K562 (cell line): ENCODE results near the gene WASF2. TPM values are rescaled to one million over a fixed set of nuclear protein-coding genes. Genes with fewer than 3 reads are reported as not detected.

ENCODE experiments used
- ARID4B ChIP-seq: sonication (generic); formaldehyde crosslinking; IDR thresholded peaks from 2 replicates; pipeline ENCODE4 v1.8.0; 2022; ENCODE audit warnings: mild to moderate bottlenecking, missing genetic modification reagents
- CREBBP ChIP-seq: IDR thresholded peaks from one replicate; pipeline ENCODE4 v1.6.1; 2012; ENCODE audit warnings: low read depth, mild to moderate bottlenecking, control low read depth, inconsistent platforms, low read length
- HDAC8 ChIP-seq: fragments of 450-650 bp; IDR thresholded peaks from 2 replicates; pipeline ENCODE4 v1.6.1; 2016; ENCODE audit warnings: mild to moderate bottlenecking, missing genetic modification characterization, moderate library complexity, missing compliant biosample characterization
- MBD2 ChIP-seq: sonication (generic); IDR thresholded peaks from 2 replicates; pipeline ENCODE4 v1.6.1; 2016; ENCODE audit warnings: low read depth, borderline replicate concordance
- MNT ChIP-seq, 2 experiments: fragments of 450-650 bp; conservative IDR thresholded peaks; 2 replicates each; pipeline ENCODE4 v1.6.1; 2017; ENCODE audit warnings: mild to moderate bottlenecking in 2 of 2, moderate library complexity in 2 of 2
- NFRKB ChIP-seq: fragments of 450-650 bp; IDR thresholded peaks from 2 replicates; pipeline ENCODE4 v1.6.1; 2016; ENCODE audit warnings: low read depth
- PHF8 ChIP-seq: fragments of 200-600 bp; sonication (generic); IDR thresholded peaks from 2 replicates; pipeline ENCODE4 v1.6.1; 2012; ENCODE audit warnings: mixed run types, mild to moderate bottlenecking, inconsistent platforms, low read length, moderate library complexity, borderline replicate concordance
- RAD51 ChIP-seq: fragments of 450-650 bp; IDR thresholded peaks from 2 replicates; pipeline ENCODE4 v1.7.1; 2016; ENCODE audit warnings: low read depth, mild to moderate bottlenecking, borderline replicate concordance
- SAFB ChIP-seq: fragments of 200-400 bp; formaldehyde crosslinking; IDR thresholded peaks from 2 replicates; pipeline ENCODE4 v1.6.1; 2017; ENCODE audit warnings: low read depth, low read length, borderline replicate concordance
- SMARCB1 ChIP-seq: IDR thresholded peaks from 2 replicates; pipeline ENCODE4 v1.6.1; 2011; ENCODE audit warnings: improper control_type of control experiment, low read depth; ENCODE audit not compliant: insufficient read length
- TBP ChIP-seq: optimal IDR thresholded peaks from 2 replicates; pipeline ENCODE3; 2011; ENCODE audit warnings: low read depth, low read length, improper control_type of control experiment
- TEAD4 ChIP-seq, 2 experiments: sonication (generic) in 1 of 2; formaldehyde crosslinking in 1 of 2; IDR thresholded peaks; 2 replicates each; pipeline versions ENCODE4 v1.6.1 to v1.8.0; 2012 to 2022; ENCODE audit warnings: borderline replicate concordance in 1 of 2, inconsistent platforms in 1 of 2, low read length in 1 of 2, mild to moderate bottlenecking in 1 of 2, missing genetic modification reagents in 1 of 2
- ZNF23 ChIP-seq: fragments of 250-450 bp; sonication (Bioruptor Pico); IDR thresholded peaks from 2 replicates; pipeline ENCODE4 v1.4.0; 2020; ENCODE audit warnings: mild to moderate bottlenecking
- ZNF263 ChIP-seq: sonication (generic); formaldehyde crosslinking; IDR thresholded peaks from 2 replicates; pipeline ENCODE4 v1.8.0; 2022; ENCODE audit warnings: mild to moderate bottlenecking, missing genetic modification reagents, borderline replicate concordance
- polyA plus RNA-seq, 8 experiments: library from polyadenylated mRNA; depleted of rRNA in 4 of 8; stranded (reverse) in 5 of 8; unstranded in 3 of 8; fragments of >200 nt; fragmentation: Nextera tagmentation in 2 of 8; fragmentation: Illumina TruSeq in 1 of 8; extraction: Ambion mirVana in 2 of 8; extraction: Trizol in 1 of 8; gene quantifications; 2 replicates each; pipeline versions ENCODE4 v1.2.1 to v1.2.3, GENCODE V29; 2011 to 2014; ENCODE audit warnings: inconsistent platforms in 1 of 8, missing spikeins in 1 of 8
- total RNA-seq, 7 experiments: library from RNA; depleted of rRNA in 6 of 7; stranded (reverse); fragments of >200 nt in 6 of 7; fragmentation: Illumina TruSeq in 2 of 7; extraction: Trizol in 2 of 7; gene quantifications; 2 replicates each; pipeline versions ENCODE4 v1.2.1 to v1.2.3, GENCODE V29; 2011 to 2021; ENCODE audit warnings: low replicate concordance in 1 of 7
- TF ChIP-seq, protein P1 (sequence below): fragments of 450-650 bp; IDR thresholded peaks from 2 replicates; pipeline ENCODE4 v1.6.1; 2016; ENCODE audit warnings: low read depth, mild to moderate bottlenecking, moderate library complexity
- TF ChIP-seq, protein P2 (sequence below): fragments of 450-650 bp; formaldehyde crosslinking; IDR thresholded peaks from 2 replicates; pipeline ENCODE4 v1.4.0; 2022; ENCODE audit warnings: mild to moderate bottlenecking, moderate library complexity
- TF ChIP-seq, protein P3 (sequence below): sonication (generic); formaldehyde crosslinking; IDR thresholded peaks from 2 replicates; pipeline ENCODE4 v1.9.0; 2022; ENCODE audit warnings: mild to moderate bottlenecking, missing genetic modification reagents
- TF ChIP-seq, protein P4 (sequence below): fragments of 250-450 bp; sonication (Bioruptor Pico); IDR thresholded peaks from 2 replicates; pipeline ENCODE4 v1.6.1; 2021; ENCODE audit warnings: mild to moderate bottlenecking

The WASF2 gene
- total and polyA plus RNA-seq, 9 of the 15 experiments (the other 6 are each of a cell fraction or from before 2014, with no cell fraction given) = 8.2 to 163 (median 31.2) TPM

DNA sequence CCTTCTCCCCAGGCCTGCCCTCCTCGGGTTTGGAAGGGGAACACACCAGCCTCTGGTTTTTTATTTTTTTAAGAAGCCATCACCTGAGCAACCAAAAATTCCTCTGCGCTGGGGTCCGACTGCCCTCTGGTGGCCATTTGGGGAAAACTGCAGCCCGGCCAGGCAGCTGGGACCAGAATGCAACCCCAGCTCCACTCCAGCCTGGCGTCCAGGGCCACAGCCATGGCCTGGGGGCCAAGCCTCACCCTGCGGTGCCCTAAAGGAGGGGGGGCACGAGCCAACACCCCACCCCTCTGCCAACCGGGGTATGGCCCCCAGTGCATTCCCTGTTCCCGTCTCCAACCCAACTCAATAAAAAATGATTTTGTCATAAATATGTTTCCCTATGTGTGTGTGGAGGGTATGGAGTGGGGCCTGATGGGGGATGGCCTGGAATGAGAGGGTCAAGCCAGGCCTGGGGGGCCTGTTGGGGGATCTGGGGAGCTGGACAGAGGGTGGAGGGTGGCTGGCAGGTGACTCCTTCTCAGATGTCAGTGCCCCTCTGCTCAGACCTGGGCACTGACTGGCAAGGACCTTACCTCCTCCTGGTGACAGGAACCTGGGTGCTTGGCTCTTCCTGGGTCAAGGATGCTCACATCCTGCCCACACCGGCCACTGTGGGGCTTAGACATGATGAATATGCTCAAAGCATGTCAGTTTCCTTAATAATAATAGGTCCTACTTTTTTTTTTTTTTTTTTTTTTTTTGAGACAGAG, 94.3 kb downstream of the WASF2 start (continued):
- TF ChIP-seq, protein P1, sequence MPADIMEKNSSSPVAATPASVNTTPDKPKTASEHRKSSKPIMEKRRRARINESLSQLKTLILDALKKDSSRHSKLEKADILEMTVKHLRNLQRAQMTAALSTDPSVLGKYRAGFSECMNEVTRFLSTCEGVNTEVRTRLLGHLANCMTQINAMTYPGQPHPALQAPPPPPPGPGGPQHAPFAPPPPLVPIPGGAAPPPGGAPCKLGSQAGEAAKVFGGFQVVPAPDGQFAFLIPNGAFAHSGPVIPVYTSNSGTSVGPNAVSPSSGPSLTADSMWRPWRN = no peak
- peak; percentile 17 for TF ChIP-seq TBP
- 0 out of 4 replicates have a peak, but pooled peaks have one; percentile 17 to 28 for TF ChIP-seq MNT (conservative IDR thresholded peaks at IDR 0.05)
- no peak for TF ChIP-seq NFRKB
- TF ChIP-seq SAFB = no peak
- TF ChIP-seq HDAC8 (tag) = no peak
- TF ChIP-seq RAD51 = no peak
- TF ChIP-seq, protein P2, sequence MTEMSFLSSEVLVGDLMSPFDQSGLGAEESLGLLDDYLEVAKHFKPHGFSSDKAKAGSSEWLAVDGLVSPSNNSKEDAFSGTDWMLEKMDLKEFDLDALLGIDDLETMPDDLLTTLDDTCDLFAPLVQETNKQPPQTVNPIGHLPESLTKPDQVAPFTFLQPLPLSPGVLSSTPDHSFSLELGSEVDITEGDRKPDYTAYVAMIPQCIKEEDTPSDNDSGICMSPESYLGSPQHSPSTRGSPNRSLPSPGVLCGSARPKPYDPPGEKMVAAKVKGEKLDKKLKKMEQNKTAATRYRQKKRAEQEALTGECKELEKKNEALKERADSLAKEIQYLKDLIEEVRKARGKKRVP (CRISPR knock-in tag) = no peak
- TF ChIP-seq TEAD4 (IDR thresholded peaks at IDR 0.05; ENCODE audit: low read length) = peak; percentile 51
- no peak for TF ChIP-seq TEAD4 (CRISPR knock-in tag; IDR thresholded peaks at IDR 0.05; ENCODE audit: borderline replicate concordance)
- TF ChIP-seq, protein P3, sequence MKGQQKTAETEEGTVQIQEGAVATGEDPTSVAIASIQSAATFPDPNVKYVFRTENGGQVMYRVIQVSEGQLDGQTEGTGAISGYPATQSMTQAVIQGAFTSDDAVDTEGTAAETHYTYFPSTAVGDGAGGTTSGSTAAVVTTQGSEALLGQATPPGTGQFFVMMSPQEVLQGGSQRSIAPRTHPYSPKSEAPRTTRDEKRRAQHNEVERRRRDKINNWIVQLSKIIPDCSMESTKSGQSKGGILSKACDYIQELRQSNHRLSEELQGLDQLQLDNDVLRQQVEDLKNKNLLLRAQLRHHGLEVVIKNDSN (CRISPR knock-in tag) = no peak
- no peak for TF ChIP-seq SMARCB1
- TF ChIP-seq CREBBP = no peak
- TF ChIP-seq, protein P4, sequence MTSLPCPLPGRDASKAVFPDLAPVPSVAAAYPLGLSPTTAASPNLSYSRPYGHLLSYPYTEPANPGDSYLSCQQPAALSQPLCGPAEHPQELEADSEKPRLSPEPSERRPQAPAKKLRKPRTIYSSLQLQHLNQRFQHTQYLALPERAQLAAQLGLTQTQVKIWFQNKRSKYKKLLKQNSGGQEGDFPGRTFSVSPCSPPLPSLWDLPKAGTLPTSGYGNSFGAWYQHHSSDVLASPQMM (CRISPR knock-in tag) = no peak
- TF ChIP-seq ZNF23 = no peak
- TF ChIP-seq ARID4B = no peak
- no peak for TF ChIP-seq MBD2
- TF ChIP-seq ZNF263 = no peak; the same call in 1 of the 2 replicates
- no peak for TF ChIP-seq PHF8
